PC-9 (cell line): ENCODE measurements around the gene PHACTR1.

Experiments used
- CTCF ChIP-seq: fragments of 200-600 bp; sonication (generic); conservative IDR thresholded peaks from 2 replicates; pipeline ENCODE4 v1.6.1; 2017; ENCODE audit warnings: mixed run types, antibody characterized with exemption, mild to moderate bottlenecking, moderate library complexity
- EZH2 ChIP-seq: fragments of 200-600 bp; sonication (generic); IDR thresholded peaks from 2 replicates; pipeline ENCODE4 v1.8.0; 2017; ENCODE audit warnings: antibody characterized with exemption, low read depth

GRCh38 chr6:12675931-12676330 is 40.6 kb upstream of the PHACTR1 start:
- TF ChIP-seq CTCF (no peak), EZH2 (no peak)
